ENCODE results near the gene USP7. TPM values are rescaled to one million over a fixed set of nuclear protein-coding genes. Genes with fewer than 3 reads are reported as not detected.
A peak's percentile ranks its signal among the peaks of the same experiment; 100 is the strongest.
"Not testable (repeated sequence)": the region's sequence is repeated elsewhere in the genome, so short reads cannot be mapped to it uniquely, and the experiment has no call there.

USP7 gene
- polyA plus RNA-seq, 4 donors = 31.6 to 97.1 (median 36.0) TPM

DNA sequence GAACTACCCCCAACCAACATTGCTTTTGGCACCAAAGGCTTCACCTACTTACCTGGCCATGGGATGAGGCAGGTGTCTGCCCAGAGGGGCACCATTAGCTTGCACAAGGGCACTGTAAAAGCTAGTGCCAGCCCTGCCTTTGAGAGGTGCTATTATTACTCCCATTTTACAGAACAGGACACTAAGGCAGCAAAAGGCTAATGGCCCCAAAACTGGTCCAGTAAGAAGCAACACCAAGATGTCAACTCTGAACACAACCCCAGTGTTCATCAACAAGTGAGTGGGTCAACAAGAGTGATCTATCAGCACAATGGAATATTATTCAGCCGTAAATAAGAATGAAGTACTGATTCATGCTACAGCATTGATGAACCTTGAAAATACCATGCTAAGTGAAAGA, 7.7 kb upstream of the USP7 start:
- WGBS, 3 donors = 96 to 100% (median 100%) methylated on average over 1 of the region's 1 CpG
- no peaks in the 10 kb centered on the region for H3K27me3 ChIP-seq (ENCODE audit: control insufficient read depth in 3 of 3, insufficient read depth in 3 of 3, low read length in 3 of 3)
- no peak overlapping the region for H3K4me3 ChIP-seq (ENCODE audit: low read depth in 1 of 3, low read length in 3 of 3)
- H3K36me3 ChIP-seq (ENCODE audit: control insufficient read depth in 3 of 3, insufficient read depth in 2 of 3, low read depth in 1 of 3, low read length in 3 of 3) = no peaks in the 10 kb centered on the region
- H3K4me1 ChIP-seq (ENCODE audit: control insufficient read depth in 3 of 3, insufficient read depth in 2 of 3, low read depth in 1 of 3, low read length in 2 of 3) = peaks cover 0 to 2% (median 0%) of the 10 kb centered on the region in 3 donors
- H3K27ac ChIP-seq (ENCODE audit: low read depth in 1 of 3, low read length in 2 of 3) = no peak overlapping the region
- DNase-seq = no peak
- no peaks in the 10 kb centered on the region for H3K9me3 ChIP-seq (ENCODE audit: control insufficient read depth in 2 of 2, insufficient read depth in 1 of 2, low read depth in 1 of 2, low read length in 1 of 2)
- no peak for FAIRE-seq

DNA sequence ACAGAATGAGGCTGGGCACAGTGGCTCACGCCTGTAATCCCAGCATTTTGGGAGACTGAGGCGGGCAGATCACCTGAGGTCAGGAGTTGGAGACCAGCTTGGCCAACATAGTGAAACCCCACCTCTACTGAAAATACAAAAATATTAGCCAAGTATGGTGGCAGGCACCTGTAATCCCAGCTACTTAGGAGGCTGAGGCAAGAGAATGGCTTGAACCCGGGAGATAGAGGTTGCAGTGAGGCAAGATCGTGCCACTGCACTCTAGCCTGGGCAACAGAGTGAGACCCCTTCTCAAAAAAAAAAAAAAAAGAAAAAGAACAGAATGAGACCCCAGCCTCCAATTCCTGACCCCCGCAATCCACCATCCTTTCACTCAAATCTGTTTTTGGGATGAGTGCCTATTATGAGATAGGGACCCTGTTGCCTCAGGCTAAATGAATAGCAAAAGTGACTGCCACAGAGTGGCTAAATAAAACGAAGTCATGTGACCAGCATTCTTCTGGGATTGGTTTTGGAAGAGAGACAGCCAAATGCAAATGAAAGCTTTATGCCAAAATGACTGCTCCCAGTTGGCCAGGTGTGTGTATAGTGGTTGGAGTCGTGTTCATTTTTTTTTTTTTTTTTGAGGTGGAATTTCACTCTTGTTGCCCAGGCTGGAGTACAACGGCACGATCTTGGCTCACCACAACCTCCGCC, 5.6 kb upstream of the USP7 start:
- not testable (repeated sequence) for H3K4me3 ChIP-seq (ENCODE audit: low read depth in 1 of 3, low read length in 3 of 3); H3K36me3 ChIP-seq (ENCODE audit: control insufficient read depth in 3 of 3, insufficient read depth in 2 of 3, low read depth in 1 of 3, low read length in 3 of 3); H3K4me1 ChIP-seq (ENCODE audit: control insufficient read depth in 3 of 3, insufficient read depth in 2 of 3, low read depth in 1 of 3, low read length in 2 of 3); FAIRE-seq; H3K27ac ChIP-seq (ENCODE audit: low read depth in 1 of 3, low read length in 2 of 3); DNase-seq; H3K9me3 ChIP-seq (ENCODE audit: control insufficient read depth in 2 of 2, insufficient read depth in 1 of 2, low read depth in 1 of 2, low read length in 1 of 2); H3K27me3 ChIP-seq (ENCODE audit: control insufficient read depth in 3 of 3, insufficient read depth in 3 of 3, low read length in 3 of 3)
- WGBS, 3 donors = 73 to 83% (median 74%) methylated on average over 10 of the region's 10 CpGs

DNA sequence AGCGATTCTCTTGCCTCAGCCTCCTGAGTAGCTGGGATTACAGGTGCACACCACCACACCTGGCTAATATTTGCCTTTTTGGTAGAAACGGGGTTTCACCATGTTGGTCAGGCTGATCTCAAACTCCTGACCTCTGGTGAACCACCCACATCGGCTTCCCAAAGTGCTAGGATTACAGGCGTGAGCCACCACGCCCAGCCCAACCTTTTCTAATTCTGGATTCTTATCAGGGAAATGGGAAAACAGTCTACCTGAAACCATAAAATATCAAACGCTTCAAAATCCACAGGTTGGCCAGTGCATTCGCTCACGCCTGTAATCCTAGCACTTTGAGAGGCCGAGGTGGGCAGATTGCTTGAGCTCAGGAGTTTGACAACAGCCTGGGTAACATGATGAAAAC, 4.3 kb upstream of the USP7 start:
- not testable (repeated sequence) for H3K27me3 ChIP-seq (ENCODE audit: control insufficient read depth in 3 of 3, insufficient read depth in 3 of 3, low read length in 3 of 3); H3K4me3 ChIP-seq (ENCODE audit: low read depth in 1 of 3, low read length in 3 of 3); FAIRE-seq; H3K4me1 ChIP-seq (ENCODE audit: control insufficient read depth in 3 of 3, insufficient read depth in 2 of 3, low read depth in 1 of 3, low read length in 2 of 3); DNase-seq; H3K27ac ChIP-seq (ENCODE audit: low read depth in 1 of 3, low read length in 2 of 3); H3K36me3 ChIP-seq (ENCODE audit: control insufficient read depth in 3 of 3, insufficient read depth in 2 of 3, low read depth in 1 of 3, low read length in 3 of 3); H3K9me3 ChIP-seq (ENCODE audit: control insufficient read depth in 2 of 2, insufficient read depth in 1 of 2, low read depth in 1 of 2, low read length in 1 of 2)
- WGBS, 3 donors = 23 to 74% (median 46%) methylated on average over 9 of the region's 9 CpGs

DNA sequence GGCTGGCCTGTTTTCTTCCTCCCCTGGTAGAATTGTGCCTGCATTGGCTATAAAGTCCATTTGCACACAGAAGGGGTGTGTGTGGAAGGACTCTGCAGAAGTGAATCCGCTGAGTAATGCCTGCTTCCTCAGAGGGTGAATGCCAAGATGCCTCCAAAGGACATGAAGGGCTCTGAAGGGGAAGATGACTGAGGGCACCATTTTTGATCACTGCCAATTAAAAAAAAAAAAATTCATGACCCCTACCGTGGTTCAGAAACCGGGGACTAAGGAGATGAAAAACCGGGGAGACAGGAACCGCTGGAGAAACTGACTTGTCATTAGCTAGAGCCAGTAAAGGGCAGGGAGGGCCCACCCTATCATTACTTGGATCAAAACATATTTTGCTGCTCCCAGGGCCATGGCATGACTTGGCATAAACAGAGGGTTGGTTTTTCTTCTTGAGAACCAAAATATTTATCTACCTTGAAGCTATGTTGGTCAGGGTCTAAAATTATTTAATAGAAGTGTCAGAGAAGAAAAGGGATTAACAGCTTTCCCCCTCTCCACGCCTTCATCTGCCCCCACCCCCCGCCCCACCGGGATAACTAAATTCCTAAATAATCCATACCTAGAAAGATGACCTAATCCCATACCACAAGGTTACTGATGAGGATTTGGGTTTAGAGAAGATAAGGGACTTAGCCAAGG, 3.6 kb upstream of the USP7 start:
- H3K36me3 ChIP-seq (ENCODE audit: control insufficient read depth in 3 of 3, insufficient read depth in 2 of 3, low read depth in 1 of 3, low read length in 3 of 3) = no peaks in the 10 kb centered on the region
- H3K27me3 ChIP-seq (ENCODE audit: control insufficient read depth in 3 of 3, insufficient read depth in 3 of 3, low read length in 3 of 3) = no peaks in the 10 kb centered on the region
- FAIRE-seq = no peak
- no peak overlapping the region for H3K4me3 ChIP-seq (ENCODE audit: low read depth in 1 of 3, low read length in 3 of 3)
- no peaks in the 10 kb centered on the region for H3K9me3 ChIP-seq (ENCODE audit: control insufficient read depth in 2 of 2, insufficient read depth in 1 of 2, low read depth in 1 of 2, low read length in 1 of 2)
- 24 to 47% (median 33%) methylated on average over 8 of the region's 8 CpGs for whole genome bisulfite sequencing, 3 donors
- peak in 1 of 2 donors; percentile 62 for DNase-seq
- no peak overlapping the region for H3K27ac ChIP-seq (ENCODE audit: low read depth in 1 of 3, low read length in 2 of 3)
- H3K4me1 ChIP-seq (ENCODE audit: control insufficient read depth in 3 of 3, insufficient read depth in 2 of 3, low read depth in 1 of 3, low read length in 2 of 3) = peaks cover 0 to 2% (median 0%) of the 10 kb centered on the region in 3 donors

DNA sequence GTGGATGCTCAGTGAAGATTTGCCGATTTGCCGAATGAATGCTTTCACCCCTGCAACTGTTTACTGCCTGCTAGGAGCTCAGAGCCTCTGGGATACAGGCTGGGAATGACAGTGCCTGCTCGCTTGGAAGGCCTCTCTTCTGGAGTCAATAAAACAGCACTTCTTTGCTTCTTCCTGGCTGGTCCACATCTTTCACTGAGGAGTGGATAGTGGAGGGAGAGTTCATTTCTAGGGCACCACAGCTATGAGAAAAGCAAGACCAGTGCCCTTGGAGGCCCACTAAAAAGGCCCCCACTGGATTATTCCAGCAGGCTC, 3.1 kb upstream of the USP7 start:
- Histone ChIP-seq H3K36me3 (ENCODE audit: control insufficient read depth in 3 of 3, insufficient read depth in 2 of 3, low read depth in 1 of 3, low read length in 3 of 3) (no peaks in the 10 kb centered on the region), H3K27me3 (ENCODE audit: control insufficient read depth in 3 of 3, insufficient read depth in 3 of 3, low read length in 3 of 3) (no peaks in the 10 kb centered on the region), H3K4me3 (ENCODE audit: low read depth in 1 of 3, low read length in 3 of 3) (no peak overlapping the region), H3K4me1 (ENCODE audit: control insufficient read depth in 3 of 3, insufficient read depth in 2 of 3, low read depth in 1 of 3, low read length in 2 of 3) (peaks cover 0 to 2% (median 1%) of the 10 kb centered on the region in 3 donors), H3K27ac (ENCODE audit: low read depth in 1 of 3, low read length in 2 of 3) (no peak overlapping the region), H3K9me3 (ENCODE audit: control insufficient read depth in 2 of 2, insufficient read depth in 1 of 2, low read depth in 1 of 2, low read length in 1 of 2) (no peaks in the 10 kb centered on the region)
- no peak for DNase-seq
- FAIRE-seq = no peak
- 63 to 70% (median 65%) methylated on average over 3 of the region's 3 CpGs for WGBS, 3 donors

DNA sequence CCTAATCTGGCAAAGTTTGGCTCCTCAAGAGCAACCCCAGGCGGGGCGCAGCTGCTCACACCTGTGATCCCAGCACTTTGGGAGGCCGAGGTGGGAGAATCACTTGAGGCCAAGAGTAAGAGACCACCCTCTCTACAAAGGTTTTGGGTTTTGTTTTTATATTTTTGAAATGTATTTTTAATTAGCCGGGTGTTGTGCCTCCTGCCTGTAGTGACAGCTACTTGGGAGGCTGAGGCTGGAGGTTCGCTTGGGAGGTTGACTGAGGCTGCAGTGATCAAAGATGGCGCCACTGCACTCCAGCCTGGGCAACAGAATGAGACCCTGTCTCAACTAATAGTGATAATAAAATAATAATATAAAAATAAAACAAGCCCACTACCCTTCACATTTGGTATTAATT, 756 bp upstream of the USP7 start:
- H3K4me3 ChIP-seq (ENCODE audit: low read depth in 1 of 3, low read length in 3 of 3) = peak overlapping the region; percentile 53 to 89 (median 67)
- H3K36me3 ChIP-seq (ENCODE audit: control insufficient read depth in 3 of 3, insufficient read depth in 2 of 3, low read depth in 1 of 3, low read length in 3 of 3) = no peaks in the 10 kb centered on the region
- FAIRE-seq (no peak), DNase-seq (no peak)
- H3K27me3 ChIP-seq (ENCODE audit: control insufficient read depth in 3 of 3, insufficient read depth in 3 of 3, low read length in 3 of 3) = no peaks in the 10 kb centered on the region
- no peaks in the 10 kb centered on the region for H3K9me3 ChIP-seq (ENCODE audit: control insufficient read depth in 2 of 2, insufficient read depth in 1 of 2, low read depth in 1 of 2, low read length in 1 of 2)
- H3K4me1 ChIP-seq (ENCODE audit: control insufficient read depth in 3 of 3, insufficient read depth in 2 of 3, low read depth in 1 of 3, low read length in 2 of 3) = peaks cover 6 to 16% (median 16%) of the 10 kb centered on the region in 3 donors
- 43 to 53% (median 47%) methylated on average over 6 of the region's 6 CpGs for WGBS, 3 donors
- peak overlapping the region in 2 of 3 donors; percentile 74 to 88 for H3K27ac ChIP-seq (ENCODE audit: low read depth in 1 of 3, low read length in 2 of 3)

DNA sequence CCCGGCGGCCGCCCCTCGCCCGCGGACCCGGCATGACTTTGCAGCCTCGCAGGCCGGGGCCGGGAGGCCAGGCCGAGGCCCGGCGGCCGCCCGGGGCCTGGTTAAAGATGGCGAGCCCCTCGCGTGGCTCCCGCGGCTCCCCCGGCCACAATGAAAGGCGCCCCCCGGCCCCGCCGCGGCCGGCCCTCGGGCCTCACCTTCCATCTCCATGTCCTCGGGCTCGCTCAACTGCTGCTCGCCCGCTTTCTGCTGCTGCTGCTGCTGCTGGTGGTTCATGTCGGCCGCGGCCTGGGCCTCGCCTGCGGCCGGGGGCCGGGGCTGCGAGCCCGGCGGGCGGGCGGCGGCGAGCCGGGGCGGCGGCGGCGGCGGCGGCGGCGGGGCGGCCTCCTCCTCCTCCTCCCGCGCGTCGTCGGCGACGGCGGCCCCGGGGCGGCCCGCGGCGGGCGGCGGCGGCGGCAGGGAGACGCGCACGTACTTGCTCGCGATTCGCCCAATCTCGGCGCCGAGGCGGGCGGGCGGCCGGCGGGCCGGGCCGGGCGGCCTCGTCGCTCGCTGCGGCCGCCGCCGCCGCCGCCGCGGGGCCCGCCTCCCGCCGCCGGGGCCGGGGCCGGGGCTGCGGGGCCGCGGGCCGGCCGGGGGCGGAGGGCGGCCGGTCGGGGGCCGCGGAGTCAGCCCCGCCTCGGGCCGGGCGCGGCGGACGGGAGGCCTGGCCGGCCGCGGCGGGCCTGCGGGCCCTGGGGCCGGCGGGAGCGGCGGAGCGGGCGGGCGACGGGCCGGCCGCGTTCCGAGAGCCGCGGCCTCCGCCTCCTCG, 491 bp downstream of the USP7 start:
- WGBS, 3 donors = 0 to 1% (median 1%) methylated on average over 28 to 146 of the region's 146 CpGs
- Histone ChIP-seq H3K9me3 (ENCODE audit: control insufficient read depth in 2 of 2, insufficient read depth in 1 of 2, low read depth in 1 of 2, low read length in 1 of 2) (no peaks in the 10 kb centered on the region), H3K27me3 (ENCODE audit: control insufficient read depth in 3 of 3, insufficient read depth in 3 of 3, low read length in 3 of 3) (no peaks in the 10 kb centered on the region), H3K36me3 (ENCODE audit: control insufficient read depth in 3 of 3, insufficient read depth in 2 of 3, low read depth in 1 of 3, low read length in 3 of 3) (no peaks in the 10 kb centered on the region), H3K4me3 (ENCODE audit: low read depth in 1 of 3, low read length in 3 of 3) (peak overlapping the region; percentile 78 to 90 (median 89)), H3K27ac (ENCODE audit: low read depth in 1 of 3, low read length in 2 of 3) (peak overlapping the region in 2 of 3 donors; percentile 83 to 89), H3K4me1 (ENCODE audit: control insufficient read depth in 3 of 3, insufficient read depth in 2 of 3, low read depth in 1 of 3, low read length in 2 of 3) (peaks cover 10 to 27% (median 21%) of the 10 kb centered on the region in 3 donors)
- DNase-seq (peak in 1 of 2 donors; percentile 65), FAIRE-seq (no peak)

DNA sequence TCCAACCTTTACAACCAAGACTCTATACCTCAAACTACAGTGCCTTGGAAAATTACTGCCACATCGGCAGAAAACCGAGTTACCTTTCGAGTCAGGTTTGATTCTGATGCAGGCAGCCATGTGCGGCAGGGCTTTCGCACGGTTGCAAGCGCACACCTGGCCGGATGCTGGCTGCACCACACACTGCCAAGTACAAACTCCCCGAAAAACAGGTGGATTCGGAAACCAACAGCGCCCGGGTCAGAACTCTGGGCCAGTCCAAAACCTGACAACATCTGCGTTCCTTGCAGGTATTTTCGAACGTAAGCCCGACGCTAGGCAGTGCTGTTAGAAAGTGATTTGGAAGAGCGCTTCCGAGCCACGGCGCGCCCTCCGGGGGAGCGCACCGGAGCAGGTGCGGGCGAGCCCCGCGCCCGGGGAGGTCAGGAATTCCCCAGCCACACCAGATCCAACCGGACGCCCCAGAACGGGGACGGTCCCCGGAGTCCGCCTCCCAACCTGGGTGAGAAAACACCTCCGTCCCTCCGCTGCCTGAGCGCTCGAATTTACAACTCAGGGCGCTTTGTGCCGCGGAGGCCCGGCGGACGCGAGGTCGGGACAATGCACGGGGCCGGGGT, 1.2 kb downstream of the USP7 start:
- H3K4me1 ChIP-seq (ENCODE audit: control insufficient read depth in 3 of 3, insufficient read depth in 2 of 3, low read depth in 1 of 3, low read length in 2 of 3) = peaks cover 13 to 32% (median 26%) of the 10 kb centered on the region in 3 donors
- no peak for FAIRE-seq

More for the DNA sequence above, 1.2 kb downstream of the USP7 start:
- peak; percentile 41 to 65 for DNase-seq
- Histone ChIP-seq H3K4me3 (ENCODE audit: low read depth in 1 of 3, low read length in 3 of 3) (peak overlapping the region; percentile 78 to 90 (median 89)), H3K27me3 (ENCODE audit: control insufficient read depth in 3 of 3, insufficient read depth in 3 of 3, low read length in 3 of 3) (no peaks in the 10 kb centered on the region), H3K9me3 (ENCODE audit: control insufficient read depth in 2 of 2, insufficient read depth in 1 of 2, low read depth in 1 of 2, low read length in 1 of 2) (no peaks in the 10 kb centered on the region), H3K27ac (ENCODE audit: low read depth in 1 of 3, low read length in 2 of 3) (peak overlapping the region; percentile 65 to 83 (median 76)), H3K36me3 (ENCODE audit: control insufficient read depth in 3 of 3, insufficient read depth in 2 of 3, low read depth in 1 of 3, low read length in 3 of 3) (no peaks in the 10 kb centered on the region)
- 0% methylated on average over 41 to 50 of the region's 50 CpGs for WGBS, 3 donors

All from small intestine (tissue), 7 donors.